Stimulated activated CD4-positive, alpha-beta T cell treated with anti-CD3 and anti-CD28 coated beads, TNF-alpha, amount 100 ng/mL, for 48 hours (primary cell): ENCODE results near the gene PIGA.

ENCODE experiments used
- DNase-seq, 3 donors: peaks; one replicate each; pipeline ENCODE4 v3.0.0-alpha.2; 2020; ENCODE audit warnings: low read depth in 3 of 3

Gene PIGA

GRCh38 chrX:15335135-15336022, at the start of gene PIGA:
PIGA (minus strand) TSS chrX:15335523; CDS start chrX:15331930, 3,593 bp downstream.
- DNase-seq = peak; percentile 72 to 88 (median 74)

DNA sequence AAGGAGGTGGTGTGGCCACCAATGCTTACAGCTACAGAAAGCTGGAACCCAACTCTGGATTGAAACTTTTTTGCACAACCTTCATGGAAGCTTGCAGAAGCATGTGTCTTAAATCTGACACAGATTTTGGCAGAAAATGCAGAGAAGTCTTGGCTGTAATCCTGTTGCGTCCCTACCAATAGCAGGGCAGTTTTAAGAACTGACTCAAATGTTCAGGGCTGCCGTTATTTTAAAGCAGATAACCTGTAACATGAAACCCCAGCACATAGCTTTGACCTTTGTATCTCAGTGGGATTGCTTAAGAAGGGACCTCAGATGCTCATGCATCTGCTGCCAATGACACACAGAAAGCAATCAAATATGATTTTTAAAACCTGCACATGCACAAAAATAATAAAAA, 49.0 kb upstream of the PIGA start, which contains the start of gene VEGFD:
TSS of gene VEGFD (minus strand) at position 110 of the 400 bp plus-strand sequence. CDS start 467 bp downstream, outside the sequence.
- DNase-seq = no peak

- DNase-seq = no peak
Measured at GRCh38 chrX:15382813-15383212, 47.5 kb upstream of the PIGA start.

DNA sequence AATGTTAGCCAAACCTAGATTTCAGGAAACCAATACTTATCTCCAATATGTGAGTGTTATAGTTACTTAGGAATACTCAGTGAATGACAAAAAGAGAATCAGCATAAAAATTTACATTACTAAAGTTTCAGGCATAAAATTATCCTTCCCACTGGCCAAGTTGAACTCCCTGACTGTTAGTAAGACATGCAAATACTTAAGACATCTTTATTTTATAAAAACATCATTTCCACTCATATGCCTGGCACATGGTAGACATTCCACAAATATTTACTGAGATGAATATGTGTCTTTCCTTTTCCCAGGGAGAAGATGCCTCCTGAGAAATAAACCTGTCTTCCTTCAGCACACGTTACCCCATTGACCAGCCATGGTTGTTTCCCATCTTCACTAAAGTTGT, 41.6 kb upstream of the PIGA start:
- no peak for DNase-seq

DNA sequence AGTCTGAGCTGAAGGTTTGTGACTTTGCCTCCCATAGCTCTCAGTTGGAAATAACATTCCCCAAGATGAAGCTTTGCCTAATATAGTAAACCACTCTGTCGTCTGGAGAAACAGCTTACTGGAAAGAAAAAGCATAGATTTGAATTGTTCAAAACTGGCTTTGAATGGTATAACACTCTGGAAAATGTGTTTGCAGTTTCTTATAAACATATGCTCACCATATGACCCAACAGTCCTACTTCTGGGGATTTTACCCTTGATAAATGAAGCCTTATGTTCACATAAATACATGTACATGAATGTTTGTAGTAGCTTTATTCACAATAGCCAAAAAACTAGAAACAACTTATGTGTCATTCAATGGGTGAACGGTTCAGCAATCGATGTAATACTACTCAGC, 38.7 kb upstream of the PIGA start:
- no peak for DNase-seq

DNA sequence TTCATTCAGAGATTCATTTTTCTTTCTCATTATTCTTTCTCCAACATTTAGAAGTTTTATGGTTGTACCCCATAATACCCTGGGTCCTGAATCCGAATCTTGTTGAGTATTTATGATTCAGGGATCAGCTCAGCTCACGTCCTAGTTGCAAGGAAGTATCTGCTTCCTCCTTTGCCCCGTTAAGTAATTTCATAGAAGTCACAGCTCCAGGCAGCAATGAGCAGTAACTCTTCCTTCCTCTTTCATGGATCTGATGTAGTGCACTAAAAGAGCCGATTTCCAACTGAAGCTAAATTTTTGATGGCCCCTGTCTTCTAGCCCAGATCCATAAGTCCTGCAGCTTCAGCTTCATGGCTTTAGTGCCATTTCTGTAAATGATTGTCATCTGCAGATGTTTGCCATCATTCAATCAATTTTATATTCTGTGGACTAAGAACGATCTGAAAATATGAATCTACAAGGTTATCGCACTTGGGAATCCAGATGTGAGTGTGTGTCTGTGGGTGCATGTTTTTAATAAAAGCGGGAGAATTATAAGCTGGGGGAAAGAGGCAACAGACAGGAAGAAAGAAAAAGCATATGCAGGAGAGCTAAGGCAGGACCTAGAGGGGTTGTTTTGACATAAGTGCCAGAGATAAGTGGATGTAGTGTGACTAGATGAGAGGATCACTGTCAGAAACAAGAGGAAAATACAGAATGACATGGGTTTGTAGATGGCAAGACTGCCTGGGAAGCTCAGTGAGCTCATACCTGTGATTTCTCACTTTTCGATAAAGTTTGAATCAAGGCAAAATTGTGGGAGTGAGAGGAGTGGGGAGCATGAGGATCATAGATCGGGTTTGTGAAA, 31.4 kb upstream of the PIGA start:
- no peak for DNase-seq

- DNase-seq = no peak
Measured at GRCh38 chrX:15359701-15360100, 24.4 kb upstream of the PIGA start.

- no peak for DNase-seq
Measured at GRCh38 chrX:15358533-15358932, 23.2 kb upstream of the PIGA start.

DNA sequence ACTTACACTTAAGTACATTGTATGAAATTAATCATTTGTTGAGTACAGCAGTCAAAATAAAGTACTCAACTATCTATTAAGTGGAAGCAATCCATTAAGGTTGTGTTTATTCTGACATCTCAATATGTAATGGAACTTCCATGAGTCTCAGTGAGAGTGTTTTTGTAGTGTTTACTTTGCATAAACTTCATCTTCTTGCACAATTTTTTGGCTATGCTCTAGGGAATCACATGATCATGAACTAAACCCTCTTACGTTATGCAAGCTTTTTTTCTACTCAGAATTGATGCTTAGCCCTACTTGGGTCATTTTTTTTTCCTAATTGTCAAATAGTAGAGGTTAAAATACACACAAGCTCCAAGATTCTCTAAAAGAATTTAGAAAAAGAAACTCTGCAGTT, 21.1 kb upstream of the PIGA start:
- DNase-seq = no peak

GRCh38 chrX:15350329-15350996, 15.1 kb upstream of the PIGA start:
- no peak for DNase-seq

- DNase-seq = no peak
Measured at GRCh38 chrX:15349046-15349445, 13.7 kb upstream of the PIGA start.

GRCh38 chrX:15345976-15346375, 10.7 kb upstream of the PIGA start:
- DNase-seq = no peak

- no peak for DNase-seq
Measured at GRCh38 chrX:15344106-15344505, 8.8 kb upstream of the PIGA start.

GRCh38 chrX:15343075-15343476, 7.8 kb upstream of the PIGA start:
- no peak for DNase-seq

DNA sequence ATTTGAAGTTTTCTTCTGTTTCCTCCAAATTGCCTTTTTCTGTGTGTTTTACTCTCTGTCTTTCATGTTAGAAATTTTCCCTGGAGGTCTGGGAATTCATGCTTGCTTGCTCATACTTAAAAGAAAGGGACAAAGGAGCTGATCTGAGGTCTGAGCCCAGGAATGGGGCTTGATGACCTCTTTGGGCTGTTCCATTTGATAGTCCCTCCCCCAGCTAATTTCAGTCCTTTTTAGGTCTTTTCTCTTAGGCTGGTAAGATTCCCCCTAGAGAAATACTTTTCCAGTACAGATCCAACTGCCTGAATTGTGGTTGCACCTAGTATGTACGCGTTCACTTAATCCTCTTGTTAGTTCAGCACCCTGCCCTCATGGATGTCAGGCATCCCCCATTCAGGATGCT, 5.5 kb upstream of the PIGA start:
- DNase-seq = no peak

DNA sequence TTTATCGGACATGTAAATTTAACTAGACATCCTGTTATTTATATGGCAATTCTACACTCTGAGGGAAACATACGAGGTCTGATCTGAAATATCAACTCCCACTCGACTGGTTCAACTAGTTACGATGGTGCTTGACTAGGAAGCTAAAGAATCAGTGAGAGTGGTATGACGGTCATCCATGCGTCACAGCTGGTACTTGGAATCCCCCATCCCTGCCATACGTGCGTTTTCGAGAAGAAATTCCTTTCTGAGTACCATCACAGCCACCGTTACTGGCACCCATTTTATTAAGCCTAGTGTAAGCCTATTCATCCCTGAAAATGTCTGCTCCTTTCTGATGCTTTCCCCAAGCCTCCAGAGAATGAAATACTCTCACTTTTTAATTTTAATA, 695 bp upstream of the PIGA start:
- peak in 1 of 3 donors; percentile 13 for DNase-seq

- no peak for DNase-seq
Measured at GRCh38 chrX:15334561-15334960, 762 bp downstream of the PIGA start.

DNA sequence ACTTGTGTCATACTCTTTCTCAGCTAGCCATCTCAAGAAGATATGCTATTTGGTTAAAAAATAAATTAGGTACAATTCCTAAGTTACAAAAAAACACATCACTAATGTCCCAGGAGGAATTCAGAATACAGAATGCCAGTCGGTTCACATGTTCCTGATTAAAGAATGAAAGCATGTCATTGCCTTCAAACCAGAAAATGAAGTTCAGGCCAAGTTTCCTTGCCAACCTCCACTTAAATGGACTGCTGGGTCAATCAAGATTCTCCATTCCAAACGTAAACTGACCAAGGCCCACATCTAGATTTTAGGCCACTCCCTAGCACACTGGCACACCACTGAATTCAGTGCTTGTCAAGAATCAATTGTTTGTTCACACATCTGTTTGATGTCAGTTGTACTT, 6.5 kb downstream of the PIGA start:
- DNase-seq = no peak

GRCh38 chrX:15328131-15328530, 7.2 kb downstream of the PIGA start:
- no peak for DNase-seq

- no peak for DNase-seq
Measured at GRCh38 chrX:15322472-15322871, 12.9 kb downstream of the PIGA start.

- DNase-seq = no peak
Measured at GRCh38 chrX:15322072-15322471, 13.3 kb downstream of the PIGA start.

DNA sequence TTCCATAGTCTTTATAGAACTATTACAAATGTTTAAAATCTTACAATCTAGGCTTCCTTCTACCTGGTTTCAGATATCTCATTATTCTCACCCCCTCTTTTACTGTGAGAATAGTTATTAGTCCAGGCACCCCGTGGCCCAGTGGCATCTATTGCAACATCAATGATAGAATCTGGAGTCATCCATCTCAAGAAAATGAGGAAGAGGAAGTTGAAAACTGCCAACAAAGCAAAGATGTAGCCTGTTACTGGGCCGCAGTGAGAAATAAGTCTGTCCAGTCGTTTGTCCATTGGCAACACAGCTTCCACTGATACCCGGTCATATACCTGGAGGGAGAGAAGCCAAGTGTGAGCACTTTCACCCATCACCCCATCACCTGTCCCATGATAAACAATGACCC, 13.9 kb downstream of the PIGA start:
- DNase-seq = no peak
